ENCODE data around the gene CYP20A1. TPM values are rescaled to one million over a fixed set of nuclear protein-coding genes. Genes with fewer than 3 reads are reported as not detected.

CYP20A1 gene
- total RNA-seq, 1 donor from 2014 or later, result 11.4 TPM

DNA sequence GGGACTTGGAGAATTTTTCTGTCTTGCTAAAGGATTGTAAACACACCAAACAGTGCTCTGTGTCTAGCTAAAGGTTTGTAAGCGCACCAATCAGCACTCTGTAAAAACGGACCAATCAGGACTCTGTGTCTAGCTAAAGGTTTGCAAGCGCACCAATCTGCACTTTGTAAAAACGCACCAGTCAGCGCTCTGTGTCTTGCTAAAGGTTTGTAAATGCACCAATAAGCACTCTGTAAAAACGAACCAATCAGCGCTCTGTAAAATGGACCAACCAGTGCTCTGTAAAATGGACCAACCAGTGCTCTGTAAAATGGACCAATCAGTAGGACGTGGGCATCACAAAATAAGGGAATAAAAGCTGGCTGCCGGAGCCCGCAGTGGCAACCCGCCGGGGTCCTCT is 105.8 kb downstream of the CYP20A1 start:
- intact Hi-C loops (cut with DNase I), result no loop called here
- ATAC-seq, result no peak
- DNase-seq (ENCODE audit: missing footprints), result no peak

DNA sequence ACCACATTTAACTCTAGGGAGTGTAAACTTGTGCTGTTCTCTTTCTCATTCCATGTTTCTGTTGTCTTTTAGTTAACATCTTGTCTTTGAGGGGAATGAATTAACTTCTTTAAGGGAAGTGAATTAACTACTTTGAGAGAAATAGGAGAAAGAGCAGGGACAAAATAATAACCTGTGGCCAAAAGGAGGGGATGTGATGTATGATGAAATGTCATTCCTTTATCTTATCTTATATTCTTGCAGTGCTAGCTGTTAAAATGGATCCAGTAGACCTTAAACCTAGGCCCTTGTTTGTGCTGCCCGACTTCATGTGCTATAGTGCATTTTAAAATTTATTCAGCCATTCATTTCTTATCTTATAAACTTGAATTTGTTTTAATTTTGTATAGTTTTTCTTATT is 107.8 kb downstream of the CYP20A1 start:
- no peak for DNase-seq (ENCODE audit: missing footprints)
- intact Hi-C loops (cut with DNase I), result no loop called here
- ATAC-seq, result no peak

DNA sequence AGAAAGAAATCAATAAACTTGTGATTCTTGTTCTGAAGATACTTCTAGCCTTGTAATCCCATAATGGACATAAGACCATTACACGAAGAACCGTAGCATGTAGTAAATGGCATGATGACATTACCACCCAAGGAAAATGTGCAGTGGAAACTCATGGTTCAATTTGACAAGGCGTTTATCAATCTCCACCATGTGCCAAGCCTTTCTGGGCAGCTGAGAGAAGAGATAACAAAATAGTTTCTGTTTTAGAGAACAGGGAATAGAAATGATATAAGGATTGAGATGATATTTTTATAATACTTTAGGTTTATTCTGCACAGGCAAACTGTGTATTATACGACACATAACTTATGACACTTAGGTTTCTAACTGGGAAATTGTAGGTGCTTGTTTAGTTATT is 108.6 kb downstream of the CYP20A1 start:
- no peak for ATAC-seq
- DNase-seq (ENCODE audit: missing footprints), result no peak
- intact Hi-C loops (cut with DNase I), result no loop called here

DNA sequence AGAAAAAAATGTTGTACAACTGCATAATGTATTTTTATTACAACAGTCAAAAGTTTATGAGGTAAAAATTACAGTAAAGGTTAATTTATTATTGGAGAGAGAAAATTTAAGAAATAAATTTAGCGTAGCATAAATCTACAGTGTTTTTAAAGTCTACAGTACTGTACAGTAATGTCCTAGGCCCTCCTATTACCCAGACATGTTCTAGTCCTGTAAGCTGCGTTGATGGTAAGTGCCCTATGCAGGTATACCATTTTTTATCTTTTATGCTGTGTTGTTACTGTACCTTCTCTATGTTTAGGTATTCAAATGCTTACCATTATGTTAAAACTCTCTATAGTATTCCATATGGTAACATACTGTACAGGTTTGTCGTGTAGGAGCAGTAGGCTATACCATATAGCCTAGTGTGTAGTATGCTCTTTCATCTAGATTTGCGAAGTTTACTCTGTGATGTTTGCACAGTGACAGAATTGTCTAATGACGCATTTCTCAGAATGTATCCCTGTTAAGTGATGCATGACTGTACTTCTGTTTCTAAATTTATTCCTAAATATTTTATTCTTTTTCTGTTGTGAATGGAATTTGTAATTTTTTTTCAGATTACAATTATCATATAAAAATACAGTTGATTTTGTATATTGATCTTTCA is 113.9 kb downstream of the CYP20A1 start:
- DNase-seq (ENCODE audit: missing footprints), result no peak
- intact Hi-C loops (cut with DNase I), result no loop called here
- ATAC-seq, result no peak

DNA sequence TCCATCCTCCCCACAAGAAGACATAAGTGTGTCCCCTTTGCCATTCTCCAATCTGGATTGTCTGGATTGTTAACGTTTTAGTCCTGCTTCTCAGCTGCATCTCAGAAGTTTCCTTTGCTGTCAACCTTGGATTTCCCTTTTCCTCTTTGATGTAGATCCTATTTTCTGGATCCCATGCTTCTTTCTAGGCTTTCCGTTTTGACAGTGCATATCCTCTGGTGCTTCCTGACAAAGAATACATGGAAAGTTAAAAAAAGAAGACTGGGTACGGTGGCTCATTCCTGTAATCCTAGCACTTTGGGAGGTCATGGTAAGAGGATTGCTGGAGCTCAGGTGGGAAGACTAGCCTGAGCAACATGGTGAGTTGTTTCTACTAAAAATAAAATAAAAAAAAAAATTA is 116.1 kb downstream of the CYP20A1 start:
- intact Hi-C loops (cut with DNase I), result no loop called here
- DNase-seq (ENCODE audit: missing footprints) (no peak), ATAC-seq (no peak)

Other genes with a start within 250 kb of the CYP20A1 start
- gene NBEAL1, start 224.1 kb upstream of the CYP20A1 start, total RNA-seq, result 14.1 TPM
- gene ABI2, start 89.4 kb downstream of the CYP20A1 start, total RNA-seq, result 43.5 TPM